Right lobe of liver (tissue), 4 donors: ENCODE results near the gene METTL26.

Source experiments
- POLR2A ChIP-seq: fragments of 450-650 bp; IDR thresholded peaks from one replicate; pipeline ENCODE4 v1.6.1; 2017; ENCODE audit warnings: antibody characterized with exemption, mild to moderate bottlenecking
- TF ChIP-seq, protein P1 (sequence below), 4 donors: fragments of 200-600 bp in 3 of 4; fragments of 450-650 bp in 1 of 4; IDR thresholded peaks; one replicate each; pipeline versions ENCODE4 v1.5.1 to v1.8.0; 2016 to 2022; ENCODE audit warnings: antibody characterized with exemption in 4 of 4, mild to moderate bottlenecking in 2 of 4
- donor health status: DM: no; HTN: no; CAD: no.
- donor health status: DM: no; HTN: no; CAD: no.
- donor health status: DM: no; HTN: yes; CAD: no.

DNA sequence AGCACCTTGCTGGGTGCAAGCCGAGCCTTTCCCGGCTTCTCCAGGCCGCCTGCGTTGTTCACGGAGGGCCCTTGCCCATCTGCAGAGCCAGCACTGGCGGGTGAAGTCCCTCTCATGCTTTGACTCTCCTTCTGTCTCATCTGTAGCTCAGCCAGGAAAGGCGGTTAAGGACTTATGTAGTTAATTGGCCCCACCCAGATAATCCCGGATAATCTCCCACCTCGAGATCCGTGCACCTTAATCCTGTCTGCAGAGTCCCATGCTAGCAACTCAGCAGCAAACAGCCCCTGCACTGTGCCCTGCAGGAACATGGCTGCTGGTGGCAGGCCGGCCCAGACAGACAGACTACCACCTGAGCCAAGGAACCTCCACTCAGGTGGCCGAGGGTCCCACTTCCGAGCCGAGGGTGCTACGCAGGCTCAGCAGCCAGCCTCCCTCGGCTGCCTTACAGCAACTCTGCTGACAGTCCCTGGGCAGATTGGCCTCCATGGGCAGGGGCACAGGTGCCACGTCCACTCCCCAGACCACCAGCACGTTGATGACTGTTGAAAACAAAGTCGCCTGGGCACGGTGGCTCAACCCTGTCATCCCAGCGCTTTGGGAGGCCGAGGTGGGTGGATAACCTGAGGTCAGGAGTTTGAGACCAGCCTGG, 29.3 kb downstream of the METTL26 start:
- no peak for TF ChIP-seq POLR2A
- TF ChIP-seq, protein P1, sequence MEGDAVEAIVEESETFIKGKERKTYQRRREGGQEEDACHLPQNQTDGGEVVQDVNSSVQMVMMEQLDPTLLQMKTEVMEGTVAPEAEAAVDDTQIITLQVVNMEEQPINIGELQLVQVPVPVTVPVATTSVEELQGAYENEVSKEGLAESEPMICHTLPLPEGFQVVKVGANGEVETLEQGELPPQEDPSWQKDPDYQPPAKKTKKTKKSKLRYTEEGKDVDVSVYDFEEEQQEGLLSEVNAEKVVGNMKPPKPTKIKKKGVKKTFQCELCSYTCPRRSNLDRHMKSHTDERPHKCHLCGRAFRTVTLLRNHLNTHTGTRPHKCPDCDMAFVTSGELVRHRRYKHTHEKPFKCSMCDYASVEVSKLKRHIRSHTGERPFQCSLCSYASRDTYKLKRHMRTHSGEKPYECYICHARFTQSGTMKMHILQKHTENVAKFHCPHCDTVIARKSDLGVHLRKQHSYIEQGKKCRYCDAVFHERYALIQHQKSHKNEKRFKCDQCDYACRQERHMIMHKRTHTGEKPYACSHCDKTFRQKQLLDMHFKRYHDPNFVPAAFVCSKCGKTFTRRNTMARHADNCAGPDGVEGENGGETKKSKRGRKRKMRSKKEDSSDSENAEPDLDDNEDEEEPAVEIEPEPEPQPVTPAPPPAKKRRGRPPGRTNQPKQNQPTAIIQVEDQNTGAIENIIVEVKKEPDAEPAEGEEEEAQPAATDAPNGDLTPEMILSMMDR (IDR thresholded peaks at IDR 0.05): no peak
